ENCODE results near the gene C22orf23. TPM values are rescaled to one million over a fixed set of nuclear protein-coding genes. Genes with fewer than 3 reads are reported as not detected.

The C22orf23 gene
- total RNA-seq, 1 donor, result not detected

DNA sequence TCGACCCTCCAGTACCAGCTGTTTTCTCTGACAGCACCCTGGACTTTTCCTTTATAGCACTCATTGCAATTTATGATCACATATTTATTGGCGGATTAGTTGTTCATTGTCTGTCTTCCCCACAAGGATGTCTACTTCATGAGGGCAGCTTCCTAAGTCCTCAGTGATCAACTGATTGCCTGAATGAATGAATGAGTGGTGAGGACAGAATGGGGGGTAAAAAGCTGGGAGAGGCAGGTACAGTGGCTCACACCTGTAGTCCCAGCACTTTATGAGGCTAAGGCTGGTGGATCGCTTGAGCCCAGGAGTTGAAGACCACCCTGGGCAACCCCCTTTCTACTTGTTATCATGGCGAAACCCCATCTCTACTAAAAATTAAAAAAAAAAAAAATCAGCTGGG, 42.1 kb upstream of the C22orf23 start:
- H3K4me3 ChIP-seq (ENCODE audit: low read depth, low read length), result no peak overlapping the region
- TF ChIP-seq, protein P1, sequence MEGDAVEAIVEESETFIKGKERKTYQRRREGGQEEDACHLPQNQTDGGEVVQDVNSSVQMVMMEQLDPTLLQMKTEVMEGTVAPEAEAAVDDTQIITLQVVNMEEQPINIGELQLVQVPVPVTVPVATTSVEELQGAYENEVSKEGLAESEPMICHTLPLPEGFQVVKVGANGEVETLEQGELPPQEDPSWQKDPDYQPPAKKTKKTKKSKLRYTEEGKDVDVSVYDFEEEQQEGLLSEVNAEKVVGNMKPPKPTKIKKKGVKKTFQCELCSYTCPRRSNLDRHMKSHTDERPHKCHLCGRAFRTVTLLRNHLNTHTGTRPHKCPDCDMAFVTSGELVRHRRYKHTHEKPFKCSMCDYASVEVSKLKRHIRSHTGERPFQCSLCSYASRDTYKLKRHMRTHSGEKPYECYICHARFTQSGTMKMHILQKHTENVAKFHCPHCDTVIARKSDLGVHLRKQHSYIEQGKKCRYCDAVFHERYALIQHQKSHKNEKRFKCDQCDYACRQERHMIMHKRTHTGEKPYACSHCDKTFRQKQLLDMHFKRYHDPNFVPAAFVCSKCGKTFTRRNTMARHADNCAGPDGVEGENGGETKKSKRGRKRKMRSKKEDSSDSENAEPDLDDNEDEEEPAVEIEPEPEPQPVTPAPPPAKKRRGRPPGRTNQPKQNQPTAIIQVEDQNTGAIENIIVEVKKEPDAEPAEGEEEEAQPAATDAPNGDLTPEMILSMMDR (IDR thresholded peaks at IDR 0.05; ENCODE audit: insufficient read depth, low read depth, low read length), result no peak
- DNase-seq (ENCODE audit: low read depth), result no peak

DNA sequence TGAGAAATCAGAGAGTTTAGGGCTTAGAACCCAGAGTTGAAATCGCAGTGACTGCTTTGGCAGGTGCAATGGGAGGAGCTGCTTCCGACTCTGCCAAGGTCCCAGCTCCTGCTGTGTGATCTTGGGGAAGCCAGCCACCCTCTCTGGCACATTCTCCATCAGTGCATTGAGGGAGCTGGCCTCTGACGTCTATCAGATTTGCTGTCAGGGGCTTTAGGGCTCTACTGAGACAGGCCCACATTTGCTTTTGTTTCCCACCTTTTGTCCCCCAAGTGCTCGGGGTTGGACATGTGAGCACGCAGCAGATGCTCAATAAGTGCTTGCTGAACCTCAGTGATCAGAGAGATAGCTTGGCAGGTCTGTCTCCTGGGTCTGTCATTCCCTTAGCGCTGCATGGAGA, 41.6 kb upstream of the C22orf23 start:
- TF ChIP-seq, protein P1 (IDR thresholded peaks at IDR 0.05; ENCODE audit: insufficient read depth, low read depth, low read length), result no peak
- DNase-seq (ENCODE audit: low read depth), result no peak
- no peak overlapping the region for H3K4me3 ChIP-seq (ENCODE audit: low read depth, low read length)

DNA sequence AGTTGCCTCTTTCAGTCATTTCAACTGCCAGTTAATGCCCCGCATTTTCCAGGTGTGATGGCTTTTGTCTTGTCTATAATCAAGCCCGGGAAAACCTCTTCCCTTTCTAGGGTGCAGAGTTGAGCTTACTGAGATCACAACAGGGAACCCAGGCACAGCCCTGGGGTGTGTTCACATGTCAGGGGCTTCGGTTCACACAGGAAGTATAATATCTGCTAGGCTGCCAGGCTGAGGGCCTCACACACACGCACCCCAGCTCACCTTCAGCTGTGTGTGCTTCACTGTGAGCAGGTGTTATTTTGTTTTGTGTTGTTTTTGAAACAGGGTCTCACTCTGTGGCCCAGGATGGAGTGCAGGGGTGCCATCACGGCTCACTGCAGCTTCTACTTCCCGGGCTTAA, 40.6 kb upstream of the C22orf23 start:
- H3K4me3 ChIP-seq (ENCODE audit: low read depth, low read length), result no peak overlapping the region
- TF ChIP-seq, protein P1 (IDR thresholded peaks at IDR 0.05; ENCODE audit: insufficient read depth, low read depth, low read length), result no peak
- DNase-seq (ENCODE audit: low read depth), result no peak

DNA sequence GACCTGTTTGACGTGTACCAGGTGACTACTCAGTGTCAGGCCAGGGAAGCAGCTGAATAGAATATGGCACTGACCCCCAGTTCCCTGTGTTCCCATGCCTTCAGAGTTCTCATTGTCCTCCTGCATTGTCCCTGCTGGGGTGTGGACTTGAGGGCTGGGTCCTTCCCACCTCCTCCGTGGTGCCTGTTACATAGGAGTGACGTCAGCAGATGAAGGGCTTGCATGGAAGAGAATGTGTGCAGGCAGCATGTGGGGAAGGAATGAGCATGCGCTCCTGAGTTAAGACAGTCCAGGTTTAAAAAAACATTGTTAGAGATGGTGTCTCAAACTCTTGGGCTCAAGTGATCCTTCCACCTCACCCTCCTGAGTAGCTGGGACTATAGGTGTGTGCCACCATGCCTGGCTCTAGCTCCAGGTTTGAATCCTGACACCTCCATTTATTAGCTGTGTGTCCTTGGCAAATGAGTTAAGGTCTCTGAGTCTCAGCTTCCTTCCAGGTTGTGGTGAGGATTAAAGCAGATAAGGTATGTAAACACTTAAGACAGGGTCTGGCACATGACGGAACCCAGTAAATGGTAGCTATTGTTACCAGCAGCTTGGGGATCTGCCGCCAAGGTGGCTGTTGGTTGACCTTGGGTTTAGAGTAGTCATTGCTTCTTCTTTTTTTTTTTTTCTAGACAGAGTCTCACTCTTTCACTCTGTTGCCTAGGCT, 38.5 kb upstream of the C22orf23 start:
- no peak for DNase-seq (ENCODE audit: low read depth)
- TF ChIP-seq, protein P1 (IDR thresholded peaks at IDR 0.05; ENCODE audit: insufficient read depth, low read depth, low read length), result no peak
- H3K4me3 ChIP-seq (ENCODE audit: low read depth, low read length), result no peak overlapping the region

DNA sequence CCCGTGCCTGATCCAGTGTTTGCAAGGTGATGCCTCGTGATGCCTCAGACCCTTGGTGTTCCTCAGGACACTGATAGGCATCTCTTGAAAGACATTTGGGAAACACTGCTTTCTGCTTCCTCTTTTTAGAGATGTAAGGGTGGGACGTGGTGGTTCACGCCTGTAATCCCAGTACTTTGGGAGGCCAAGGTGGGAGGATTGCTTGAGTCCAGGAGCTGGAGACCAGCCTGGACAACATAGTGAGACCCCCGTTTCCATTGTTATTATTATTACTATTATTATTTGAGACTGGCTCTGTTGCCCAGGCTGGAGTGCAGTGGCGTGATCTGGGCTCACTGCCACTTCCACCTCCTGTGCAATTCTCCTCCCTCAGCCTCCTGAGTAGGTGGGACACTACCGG, 37.5 kb upstream of the C22orf23 start:
- no peak overlapping the region for H3K4me3 ChIP-seq (ENCODE audit: low read depth, low read length)
- DNase-seq (ENCODE audit: low read depth), result no peak
- TF ChIP-seq, protein P1 (IDR thresholded peaks at IDR 0.05; ENCODE audit: insufficient read depth, low read depth, low read length), result no peak

DNA sequence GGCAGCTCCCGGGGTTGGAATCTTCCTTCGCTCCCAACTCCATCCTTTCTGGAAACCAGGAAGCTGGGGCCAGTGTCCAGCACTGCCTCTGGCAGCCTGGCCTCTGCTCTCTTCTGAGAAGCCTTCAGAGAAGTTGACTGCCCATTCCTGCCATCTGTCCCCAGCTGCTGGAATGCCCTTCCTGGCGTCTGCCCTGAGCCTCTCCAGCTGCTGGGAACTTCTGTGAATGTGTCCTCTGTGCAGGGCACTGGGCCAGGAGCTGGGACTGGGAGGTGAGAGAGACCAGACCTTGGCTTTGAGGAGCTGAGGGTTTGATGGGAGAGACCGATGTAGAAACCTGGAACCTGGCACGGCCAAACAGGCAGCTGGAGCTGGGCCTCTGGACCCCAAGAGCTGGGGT, 36.9 kb upstream of the C22orf23 start:
- no peak for DNase-seq (ENCODE audit: low read depth)
- no peak overlapping the region for H3K4me3 ChIP-seq (ENCODE audit: low read depth, low read length)
- TF ChIP-seq, protein P1 (IDR thresholded peaks at IDR 0.05; ENCODE audit: insufficient read depth, low read depth, low read length), result no peak
